AG20443 (cell line): ENCODE measurements around the gene AIFM3.
A peak's percentile ranks its signal among the peaks of the same experiment; 100 is the strongest.

Experiments used
- DNase-seq: peaks from one replicate; pipeline ENCODE4 v3.0.0; 2012; ENCODE audit warnings: low spot score, mixed read lengths

Gene AIFM3

DNA sequence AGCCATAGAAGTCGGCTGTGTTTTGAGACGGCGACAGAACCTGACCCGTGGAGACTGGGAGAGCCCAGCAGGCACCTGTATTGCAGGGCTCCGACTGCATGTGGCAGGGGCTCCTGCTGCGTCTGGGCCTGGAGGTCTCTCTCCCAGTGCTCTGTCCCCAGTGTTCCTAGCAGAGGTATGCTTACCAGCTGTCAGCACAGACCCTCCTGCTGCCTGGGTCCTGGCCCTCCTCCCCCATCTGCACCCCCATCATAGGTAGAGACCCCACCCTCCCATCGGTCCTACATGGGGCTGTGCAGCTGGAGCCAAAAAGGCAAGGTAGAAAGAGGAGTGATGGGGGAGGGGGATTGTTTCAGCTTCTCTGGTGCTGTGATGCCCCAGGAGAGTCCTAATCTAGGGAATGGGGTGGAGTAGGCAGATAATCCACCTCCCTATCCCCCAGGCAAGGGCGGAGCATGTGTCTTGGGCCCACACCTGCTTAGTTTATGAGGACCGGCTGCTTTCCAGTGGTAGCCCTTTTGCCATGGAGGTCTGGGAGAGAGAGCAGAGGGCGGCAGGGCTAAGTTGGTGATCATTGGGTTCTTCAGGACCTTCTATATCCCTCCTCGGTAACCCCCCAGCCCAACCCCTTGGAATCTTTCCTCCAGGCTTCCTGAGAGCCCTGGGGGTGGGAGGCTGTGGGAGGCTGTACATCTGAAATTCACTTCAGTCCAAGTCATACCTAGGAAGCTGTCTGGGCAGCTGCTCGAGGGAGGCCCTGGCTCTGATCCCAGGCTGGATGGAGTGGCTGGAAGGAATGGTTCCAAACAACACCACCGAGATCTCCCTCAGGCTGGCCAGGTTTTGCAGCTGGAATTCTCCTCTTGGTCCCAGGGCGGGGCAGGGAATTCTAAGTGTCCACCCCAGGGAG lies 60.0 kb downstream of the AIFM3 start:
- peak; percentile 74 for DNase-seq

DNA sequence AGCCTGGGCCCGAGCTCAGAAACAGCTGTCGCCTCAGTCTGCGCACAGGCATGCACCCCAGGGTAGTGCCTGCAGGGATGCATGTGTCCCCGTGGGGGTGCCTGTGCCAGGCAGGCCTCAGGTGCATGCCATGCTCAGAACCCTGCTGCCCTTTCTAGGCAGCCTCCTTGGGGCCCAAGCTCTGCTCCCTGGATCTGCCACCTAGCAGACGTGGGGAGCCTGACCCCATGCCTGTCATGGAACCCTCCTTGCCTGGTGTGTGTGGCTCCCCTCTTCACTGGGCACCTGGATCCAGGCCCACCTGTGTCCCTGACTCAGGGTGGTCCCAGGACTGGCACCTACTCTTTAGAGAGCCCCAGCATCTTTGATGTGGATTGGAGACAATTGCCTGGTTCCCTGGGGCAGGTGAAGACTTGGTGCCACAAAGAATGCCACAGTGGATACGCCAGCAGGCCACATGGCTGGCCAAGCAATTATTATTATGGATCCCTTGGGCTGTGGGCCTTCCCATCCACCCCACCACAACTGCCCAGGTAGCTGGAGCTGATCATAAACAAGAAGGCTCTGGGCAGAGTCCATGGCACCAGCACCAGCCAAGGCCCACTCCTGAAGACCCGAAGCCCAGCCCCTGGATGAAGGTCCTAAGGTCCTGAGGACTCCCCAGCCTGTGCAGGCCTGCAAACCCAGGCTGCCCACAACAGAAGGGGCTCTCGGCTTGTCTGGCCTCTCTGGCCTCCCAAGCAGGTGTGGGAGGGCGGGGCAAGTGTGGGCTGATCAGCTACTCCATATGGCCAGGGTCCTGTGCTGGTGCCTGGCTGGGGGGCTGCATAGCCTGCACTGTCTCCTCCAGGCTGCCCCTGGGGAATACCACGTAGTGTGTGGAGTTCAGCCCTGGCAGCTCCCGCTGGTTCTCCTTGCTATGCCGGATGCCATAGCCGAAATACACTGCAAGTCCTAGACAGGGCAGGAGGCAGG lies 61.5 kb downstream of the AIFM3 start:
- DNase-seq: no peak

DNA sequence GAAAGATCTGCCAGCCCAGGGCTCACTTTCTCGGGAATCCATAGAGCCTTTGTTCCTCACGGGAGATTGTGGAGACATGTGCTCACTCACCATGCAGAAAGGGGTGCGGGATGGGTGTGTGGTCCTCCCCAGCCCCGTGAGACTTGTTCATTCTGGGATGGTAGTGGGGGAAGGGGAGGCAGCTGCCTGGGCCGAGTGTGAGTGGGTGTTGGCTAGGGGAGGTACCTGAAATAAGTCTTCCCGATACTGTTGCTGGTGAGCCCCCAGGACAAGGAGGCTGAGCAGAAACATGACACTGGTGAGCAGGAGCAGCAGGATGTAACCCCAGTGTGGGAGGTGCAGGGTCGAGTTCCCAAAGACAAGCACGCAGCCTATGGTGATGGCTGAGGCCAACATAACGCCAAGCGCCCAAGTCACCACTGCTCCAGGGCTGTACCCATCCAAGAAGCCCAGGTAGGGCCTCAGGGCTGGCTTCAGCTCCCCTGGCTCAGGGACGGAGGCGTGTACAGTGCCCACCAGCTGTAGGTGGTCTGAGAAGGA lies 62.5 kb downstream of the AIFM3 start:
- no peak for DNase-seq

DNA sequence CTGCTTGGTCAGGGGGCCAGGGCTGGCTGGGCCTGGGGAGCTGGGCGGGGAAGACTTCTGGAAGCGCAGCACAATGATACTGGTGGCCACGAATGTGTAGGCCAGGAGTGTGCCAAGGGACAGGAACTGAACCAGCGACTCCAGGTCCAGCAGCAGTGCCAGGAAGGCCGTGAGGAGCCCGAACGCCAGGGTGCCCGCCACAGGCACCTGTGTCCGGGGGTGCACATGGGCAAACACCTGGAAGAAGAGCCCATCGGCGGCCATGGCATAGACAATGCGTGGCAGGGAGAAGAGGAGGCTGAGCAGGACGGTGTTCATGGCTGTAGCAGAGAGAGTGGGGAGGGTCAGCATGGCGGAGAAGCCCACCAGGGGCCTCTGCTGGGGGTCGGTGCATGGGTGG lies 63.0 kb downstream of the AIFM3 start:
- no peak for DNase-seq
